ENCODE data around the gene KDM2B. TPM values are rescaled to one million over a fixed set of nuclear protein-coding genes. Genes with fewer than 3 reads are reported as not detected.

KDM2B gene
- total and polyA plus RNA-seq, 2 donors (not counting 3 experiments of a cell fraction or from before 2014, with no cell fraction given), result 26.8 to 37.3 TPM

GRCh38 chr12:121440768-121441167, 140.1 kb downstream of the KDM2B start:
- no peak for FAIRE-seq
- no peak for DNase-seq (ENCODE audit: low read depth, low spot score)

More at GRCh38 chr12:121440768-121441167, 140.1 kb downstream of the KDM2B start:
- Histone ChIP-seq H3K4me3 (replicated peaks in 1 of 3; ENCODE audit: insufficient read depth in 1 of 3, low read depth in 1 of 3, low read length in 3 of 3) (no peak overlapping the region), H2AFZ (ENCODE audit: low read depth, low read length) (no peak overlapping the region), H3K4me1 (ENCODE audit: control insufficient read depth, extremely low read depth, insufficient read depth, low read length) (no peaks in the 10 kb centered on the region), H3K4me2 (ENCODE audit: insufficient read depth, low read length) (no peak overlapping the region), H3K9me3 (replicated peaks; ENCODE audit: control insufficient read depth, insufficient read depth, low read length) (no peaks in the 10 kb centered on the region), H4K20me1 (replicated peaks; ENCODE audit: control insufficient read depth, extremely low read depth, insufficient read depth, low read length) (no peaks in the 10 kb centered on the region), H3K36me3 (ENCODE audit: control insufficient read depth in 2 of 2, extremely low read depth in 1 of 2, insufficient read depth in 2 of 2, low read length in 2 of 2) (peaks cover 5 to 26% of the 10 kb centered on the region in 2 experiments), H3K79me2 (ENCODE audit: control insufficient read depth, insufficient read depth, low read length) (no peaks in the 10 kb centered on the region), H3K9me1 (replicated peaks; ENCODE audit: control insufficient read depth, extremely low read depth, insufficient read depth, low read length) (no peaks in the 10 kb centered on the region), H3K27me3 (ENCODE audit: control insufficient read depth in 2 of 2, insufficient read depth in 2 of 2, low read length in 2 of 2) (no peaks in the 10 kb centered on the region), H3K27ac (ENCODE audit: insufficient read depth, low read depth, low read length) (no peak overlapping the region), H3K9ac (replicated peaks; ENCODE audit: extremely low read depth, insufficient read depth, low read length) (no peak overlapping the region)
- dilution Hi-C loops (cut with MboI; ENCODE audit: extremely low pct_ligation_motif_present, low sequenced_read_pairs), result no loop called here
- TF ChIP-seq GATA2 (IDR thresholded peaks at IDR 0.05; ENCODE audit: insufficient read depth, insufficient read length, low read depth, low read length), result no peak
- no peak for TF ChIP-seq POLR2A (IDR thresholded peaks at IDR 0.05; ENCODE audit: low read depth, low read length)
- no peak for TF ChIP-seq CTCF (IDR thresholded peaks at IDR 0.05; ENCODE audit: extremely low read depth in 1 of 2, insufficient read depth in 1 of 2, low read depth in 1 of 2, low read length in 2 of 2)
- TF ChIP-seq EZH2 (IDR thresholded peaks at IDR 0.05; ENCODE audit: borderline replicate concordance, low read depth, low read length, severe bottlenecking), result no peak
- TF ChIP-seq FOS (IDR thresholded peaks at IDR 0.05; ENCODE audit: borderline replicate concordance, insufficient read depth, low read length), result no peak
- no peak for TF ChIP-seq POLR2AphosphoS5 (IDR thresholded peaks at IDR 0.05; ENCODE audit: insufficient read depth, low read depth, low read length)
- TF ChIP-seq JUN (IDR thresholded peaks at IDR 0.05; ENCODE audit: borderline replicate concordance, insufficient read depth, insufficient read length, low read depth), result no peak
- TF ChIP-seq MYC (IDR thresholded peaks at IDR 0.05; ENCODE audit: low read depth, low read length), result no peak
- no peak for TF ChIP-seq MAX (IDR thresholded peaks at IDR 0.05; ENCODE audit: insufficient read depth, insufficient read length)
- BruUV-seq (replicated peaks), result no TSS peak
- ChIA-PET POLR2A (no interaction called here), CTCF (interaction anchor here (3.2 to 8.5 kb wide), 2 partner anchors 9 to 104 kb away, joined by 37 to 110 read pairs; no protein-coding TSS in a partner anchor)
- intact Hi-C loops (cut with micrococcal nuclease), result loop anchor here (5.0 kb wide), 1 partner anchor 88 kb away; the partner anchor contains the start of gene ANAPC5
